Transverse colon (tissue), 4 donors: ENCODE measurements around the gene CEACAM18. TPM values are rescaled to one million over a fixed set of nuclear protein-coding genes. Genes with fewer than 3 reads are reported as not detected.

Experiments used
- DNase-seq: peaks from one replicate; pipeline ENCODE4 v3.0.0-alpha.2; 2019
- H3K27ac ChIP-seq, 4 donors: fragments of 200-600 bp; sonication (generic); 2 replicates each; pipeline ENCODE4 v1.5.1; 2016 to 2018; ENCODE audit warnings: inconsistent platforms in 4 of 4
- H3K27me3 ChIP-seq: fragments of 200-600 bp; sonication (generic); 2 replicates; pipeline ENCODE4 v1.5.1; 2017; ENCODE audit warnings: inconsistent platforms
- H3K36me3 ChIP-seq, 4 donors: fragments of 200-600 bp; sonication (generic); 2 replicates each; pipeline ENCODE4 v1.5.1; 2017 to 2019; ENCODE audit warnings: inconsistent platforms in 4 of 4
- H3K4me1 ChIP-seq, 4 donors: fragments of 200-600 bp; sonication (generic); 2 replicates each; pipeline ENCODE4 v1.5.1; 2017 to 2020; ENCODE audit warnings: inconsistent platforms in 4 of 4
- H3K4me3 ChIP-seq, 4 donors: fragments of 200-600 bp; sonication (generic); 1 replicate in 1 of 4; 2 replicates in 3 of 4; pipeline versions ENCODE4 v1.5.1 to v1.6.1; 2017 to 2019; ENCODE audit warnings: inconsistent platforms in 4 of 4
- H3K9me3 ChIP-seq, 2 donors: fragments of 200-600 bp; sonication (generic); 2 replicates each; pipeline ENCODE4 v1.5.1; 2017 to 2019; ENCODE audit warnings: inconsistent platforms in 2 of 2
- EP300 ChIP-seq: sonication (generic); formaldehyde crosslinking; IDR thresholded peaks from one replicate; pipeline ENCODE4 v1.6.1; 2017; ENCODE audit warnings: antibody characterized with exemption, low read depth
- POLR2A ChIP-seq: fragments of 450-650 bp; IDR thresholded peaks from one replicate; pipeline ENCODE4 v1.6.1; 2016; ENCODE audit warnings: antibody characterized with exemption, mild to moderate bottlenecking, moderate library complexity
- POLR2AphosphoS5 ChIP-seq, 3 donors: sonication (generic); formaldehyde crosslinking; IDR thresholded peaks; one replicate each; pipeline ENCODE4 v1.6.1; 2016; ENCODE audit warnings: antibody characterized with exemption in 3 of 3
- WGBS, 2 donors: methylation state at CpG; one replicate each; pipeline ENCODE4 v1.1.5; 2018; ENCODE audit warnings: low coverage in 1 of 2; 5-methylcytosine and 5-hydroxymethylcytosine counted together
- in situ Hi-C, 4 donors: fragments of 200-750 bp; cut with MboI; loops; one replicate each; pipeline versions ENCODE4 v1.15.0 to v1.15.1; 2017; ENCODE audit warnings: low sequenced_read_pairs in 3 of 4, low pct_ligation_motif_present in 1 of 4, low pct_unique_long_range_greater_than_20kb in 1 of 4
- intact Hi-C: fragments of 100-400 bp; cut with DNase I; formaldehyde crosslinking; loops from one replicate; pipeline ENCODE4 v1.15.1; 2023; ENCODE audit warnings: low total_unique reads
- total RNA-seq, 4 donors: library from RNA; depleted of rRNA; stranded (reverse); fragments of >200 nt; gene quantifications; one replicate each; pipeline ENCODE4 v1.1.0, GENCODE V29; 2016
- TF ChIP-seq, protein P1 (sequence below), 5 experiments: fragments of 200-600 bp in 3 of 5; fragments of 450-650 bp in 2 of 5; sonication (generic) in 3 of 5; IDR thresholded peaks; 1 replicate in 2 of 5; 2 replicates in 3 of 5; pipeline ENCODE4 v1.5.1; 2016 to 2017; ENCODE audit warnings: antibody characterized with exemption in 5 of 5, inconsistent platforms in 3 of 5, mild to moderate bottlenecking in 2 of 5, moderate library complexity in 1 of 5

Gene CEACAM18
- total RNA-seq, 4 donors from 2014 or later, result not detected

- in situ Hi-C loops (loop anchor here in 1 of 4 donors (25.0 kb wide), 1 partner anchor 97 kb away; the partner anchor contains the start of gene VSIG10L), intact Hi-C loops (no loop called here)
- 71 to 77% methylated on average over 1 of the region's 1 CpG for WGBS, 2 donors
- Histone ChIP-seq H3K4me3 (no peak overlapping the region), H3K9me3 (no peaks in the 10 kb centered on the region), H3K36me3 (no peaks in the 10 kb centered on the region), H3K27me3 (peaks cover 12% of the 10 kb centered on the region), H3K4me1 (peaks cover 0 to 4% (median 0%) of the 10 kb centered on the region in 4 donors), H3K27ac (no peak overlapping the region)
- TF ChIP-seq POLR2A, result no peak
- no peak for TF ChIP-seq EP300
- TF ChIP-seq, protein P1, sequence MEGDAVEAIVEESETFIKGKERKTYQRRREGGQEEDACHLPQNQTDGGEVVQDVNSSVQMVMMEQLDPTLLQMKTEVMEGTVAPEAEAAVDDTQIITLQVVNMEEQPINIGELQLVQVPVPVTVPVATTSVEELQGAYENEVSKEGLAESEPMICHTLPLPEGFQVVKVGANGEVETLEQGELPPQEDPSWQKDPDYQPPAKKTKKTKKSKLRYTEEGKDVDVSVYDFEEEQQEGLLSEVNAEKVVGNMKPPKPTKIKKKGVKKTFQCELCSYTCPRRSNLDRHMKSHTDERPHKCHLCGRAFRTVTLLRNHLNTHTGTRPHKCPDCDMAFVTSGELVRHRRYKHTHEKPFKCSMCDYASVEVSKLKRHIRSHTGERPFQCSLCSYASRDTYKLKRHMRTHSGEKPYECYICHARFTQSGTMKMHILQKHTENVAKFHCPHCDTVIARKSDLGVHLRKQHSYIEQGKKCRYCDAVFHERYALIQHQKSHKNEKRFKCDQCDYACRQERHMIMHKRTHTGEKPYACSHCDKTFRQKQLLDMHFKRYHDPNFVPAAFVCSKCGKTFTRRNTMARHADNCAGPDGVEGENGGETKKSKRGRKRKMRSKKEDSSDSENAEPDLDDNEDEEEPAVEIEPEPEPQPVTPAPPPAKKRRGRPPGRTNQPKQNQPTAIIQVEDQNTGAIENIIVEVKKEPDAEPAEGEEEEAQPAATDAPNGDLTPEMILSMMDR (IDR thresholded peaks at IDR 0.05), result no peak
- TF ChIP-seq POLR2AphosphoS5 (IDR thresholded peaks at IDR 0.05), result no peak
- DNase-seq, result no peak
Measured at GRCh38 chr19:51434456-51434855, 43.9 kb upstream of the CEACAM18 start.

DNA sequence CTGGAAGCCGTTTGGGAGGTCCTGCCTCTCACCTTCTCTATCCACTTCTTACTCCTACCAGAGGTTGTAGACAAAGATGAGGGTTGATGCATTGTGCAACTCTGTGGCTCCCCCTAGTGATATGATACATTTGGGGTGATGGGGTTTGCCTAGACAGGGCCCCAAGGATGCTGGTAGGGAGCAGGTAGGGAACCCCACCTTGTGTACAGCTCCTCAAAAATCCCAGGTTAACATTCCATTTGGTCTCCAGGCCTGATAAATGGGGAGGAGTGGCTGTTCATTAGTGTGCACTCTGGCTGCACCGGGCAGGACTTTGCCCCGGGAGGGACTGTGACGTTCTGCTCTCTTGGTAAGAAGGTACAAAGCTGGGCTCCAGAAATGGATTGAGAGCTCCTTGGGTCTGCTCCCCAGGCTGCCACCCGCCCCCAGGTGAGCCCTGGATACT, 39.3 kb upstream of the CEACAM18 start:
- 0 to 38% methylated on average over 1 to 5 of the region's 5 CpGs for WGBS, 2 donors
- TF ChIP-seq, protein P1 (IDR thresholded peaks at IDR 0.05), result peak in 4 of 5 experiments; percentile 14 to 37 (median 32)
- TF ChIP-seq POLR2AphosphoS5 (IDR thresholded peaks at IDR 0.05) (no peak), POLR2A (no peak)
- no peak for DNase-seq
- Histone ChIP-seq H3K9me3 (no peaks in the 10 kb centered on the region), H3K4me1 (peaks cover 0 to 4% (median 0%) of the 10 kb centered on the region in 4 donors), H3K27ac (no peak overlapping the region), H3K27me3 (peaks cover 28% of the 10 kb centered on the region), H3K36me3 (no peaks in the 10 kb centered on the region), H3K4me3 (no peak overlapping the region)
- intact Hi-C loops (no loop called here), in situ Hi-C loops (loop anchor here in 1 of 4 donors (25.0 kb wide), 1 partner anchor 102 kb away; the partner anchor contains the start of gene VSIG10L)

DNA sequence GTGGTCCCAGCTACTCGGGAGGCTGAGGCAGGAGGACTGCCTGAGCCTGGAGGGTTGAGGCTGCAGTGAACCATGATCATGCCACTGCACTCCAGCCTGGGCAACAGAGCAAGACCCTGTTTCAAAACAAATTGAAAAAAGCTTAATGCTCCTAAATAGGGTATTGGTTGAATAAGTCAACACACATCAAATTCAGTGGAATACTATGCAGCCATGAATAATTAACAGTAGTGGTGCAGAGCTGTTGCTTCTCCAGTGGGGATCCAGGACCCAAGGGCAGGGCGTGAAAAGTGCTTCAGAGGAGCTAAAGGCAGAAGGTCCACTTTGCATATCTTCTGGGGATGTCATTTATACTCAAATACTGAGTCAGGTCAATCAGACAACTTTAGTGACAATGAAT, 38.3 kb upstream of the CEACAM18 start:
- DNase-seq, result no peak
- no peak for TF ChIP-seq POLR2A
- no peak for TF ChIP-seq POLR2AphosphoS5 (IDR thresholded peaks at IDR 0.05)
- TF ChIP-seq, protein P1 (IDR thresholded peaks at IDR 0.05), result no peak
- TF ChIP-seq EP300, result no peak
- H3K4me1 ChIP-seq, result peaks cover 0 to 4% (median 0%) of the 10 kb centered on the region in 4 donors

GRCh38 chr19:51440846-51441409, 37.4 kb upstream of the CEACAM18 start:
- Histone ChIP-seq H3K4me3 (peak overlapping the region in 1 of 4 donors; percentile 8), H3K9me3 (no peaks in the 10 kb centered on the region), H3K4me1 (peaks cover 0 to 4% (median 0%) of the 10 kb centered on the region in 4 donors), H3K36me3 (no peaks in the 10 kb centered on the region), H3K27me3 (peaks cover 28% of the 10 kb centered on the region), H3K27ac (peak overlapping the region in 3 of 4 donors; percentile 25 to 50 (median 40))
- WGBS, 2 donors, result 41 to 47% methylated on average over 3 to 11 of the region's 11 CpGs
- TF ChIP-seq POLR2AphosphoS5 (IDR thresholded peaks at IDR 0.05) (no peak), POLR2A (no peak), EP300 (no peak)
- TF ChIP-seq, protein P1 (IDR thresholded peaks at IDR 0.05), result no peak
- intact Hi-C loops, result loop anchor here (5.0 kb wide), 1 partner anchor 104 kb away; no protein-coding TSS in a partner anchor
- in situ Hi-C loops, result loop anchor here in 2 of 4 donors (5.0 to 25.0 kb wide), 2 partner anchors 104 to 249 kb away; partner anchors contain the start of gene VSIG10L (in 1 of the 2)
- DNase-seq, result no peak

More for the DNA sequence above, 38.3 kb upstream of the CEACAM18 start:
- intact Hi-C loops, result loop anchor here (5.0 kb wide), 1 partner anchor 103 kb away; no protein-coding TSS in a partner anchor
- H3K27me3 ChIP-seq, result peaks cover 28% of the 10 kb centered on the region
- H3K9me3 ChIP-seq, result no peaks in the 10 kb centered on the region
- WGBS, 2 donors, result 78 to 100% methylated on average over 1 to 2 of the region's 2 CpGs
- H3K27ac ChIP-seq, result no peak overlapping the region
- H3K4me3 ChIP-seq, result no peak overlapping the region
- no peaks in the 10 kb centered on the region for H3K36me3 ChIP-seq
- in situ Hi-C loops, result loop anchor here in 2 of 4 donors (5.0 to 25.0 kb wide), 2 partner anchors 103 to 248 kb away; partner anchors contain the start of gene VSIG10L (in 1 of the 2)
